NCI-H1694 (cell line): Measurements from ENCODE around the gene ZNF682.
"Not testable (repeated sequence)": the region's sequence is repeated elsewhere in the genome, so short reads cannot be mapped to it uniquely, and the experiment has no call there.

ENCODE experiments used
- DNase-seq: peaks from one replicate; lab custom pipeline; 2025; lab: John Stamatoyannopoulos, UW

Gene ZNF682

GRCh38 chr19:19997656-19998268 lies 41.5 kb downstream of the ZNF682 start:
- DNase-seq = no peak

- DNase-seq = no peak
These were observed 72.4 kb downstream of the ZNF682 start for GRCh38 chr19:19966862-19967261.

- not testable (repeated sequence) for DNase-seq
These were observed 73.2 kb downstream of the ZNF682 start for GRCh38 chr19:19966126-19966525.

GRCh38 chr19:19964416-19964815 lies 74.9 kb downstream of the ZNF682 start:
- no peak for DNase-seq

GRCh38 chr19:19959151-19959799 lies 80.0 kb downstream of the ZNF682 start:
- peak; percentile 25 for DNase-seq

- DNase-seq = not testable (repeated sequence)
These were observed 81.5 kb downstream of the ZNF682 start for GRCh38 chr19:19957766-19958165.

GRCh38 chr19:19956434-19957075 lies 82.8 kb downstream of the ZNF682 start:
- no peak for DNase-seq

- no peak for DNase-seq
These were observed 84.1 kb downstream of the ZNF682 start for GRCh38 chr19:19955208-19955607.
